Fibroblast of lung (primary cell): ENCODE data around the gene RAVER2. TPM values are rescaled to one million over a fixed set of nuclear protein-coding genes. Genes with fewer than 3 reads are reported as not detected.

ENCODE experiments used
- DNase-seq, 2 donors: peaks; one replicate each; pipeline versions ENCODE4 v3.0.0 to v3.0.0-alpha.2; 2010; ENCODE audit warnings: low read depth in 2 of 2
- H2AFZ ChIP-seq: 2 replicates; pipeline ENCODE4 v1.5.1; 2012; ENCODE audit warnings: low read length, control low read depth, inconsistent platforms
- H3K27ac ChIP-seq: 2 replicates; pipeline ENCODE4 v1.5.1; 2011; ENCODE audit warnings: low read length, control low read depth; ENCODE audit not compliant: insufficient read depth
- H3K27me3 ChIP-seq: 2 replicates; pipeline ENCODE4 v1.5.1; 2011; ENCODE audit warnings: mild to moderate bottlenecking, low read length; ENCODE audit not compliant: control insufficient read depth, insufficient read depth
- H3K36me3 ChIP-seq: 2 replicates; pipeline ENCODE4 v1.5.1; 2011; ENCODE audit warnings: low read length; ENCODE audit not compliant: control insufficient read depth, insufficient read depth
- H3K4me1 ChIP-seq: 2 replicates; pipeline ENCODE4 v1.5.1; 2011; ENCODE audit warnings: low read length; ENCODE audit not compliant: control insufficient read depth, insufficient read depth; ENCODE audit errors: extremely low read depth
- H3K4me2 ChIP-seq: 2 replicates; pipeline ENCODE4 v1.5.1; 2011; ENCODE audit warnings: low read length, control low read depth; ENCODE audit not compliant: insufficient read depth; ENCODE audit errors: extremely low read depth
- H3K4me3 ChIP-seq, 4 experiments: fragments of 200-600 bp in 1 of 4; sonication (generic) in 1 of 4; replicated peaks in 1 of 4; 2 replicates each; pipeline ENCODE4 v1.5.1; 2011 to 2016; ENCODE audit warnings: low read length in 4 of 4, low read depth in 3 of 4, mild to moderate bottlenecking in 3 of 4, control low read depth in 2 of 4, inconsistent platforms in 1 of 4, mixed read lengths in 1 of 4; ENCODE audit not compliant: insufficient read depth in 1 of 4; ENCODE audit errors: control extremely low read depth in 1 of 4
- H3K79me2 ChIP-seq: 2 replicates; pipeline ENCODE4 v1.5.1; 2012; ENCODE audit warnings: mild to moderate bottlenecking, low read length, inconsistent platforms; ENCODE audit not compliant: control insufficient read depth, insufficient read depth
- H3K9ac ChIP-seq: 2 replicates; pipeline ENCODE4 v1.5.1; 2011; ENCODE audit warnings: mild to moderate bottlenecking, low read length, control low read depth; ENCODE audit not compliant: insufficient read depth
- H3K9me3 ChIP-seq: 2 replicates; pipeline ENCODE4 v1.5.1; 2012; ENCODE audit warnings: low read depth, low read length; ENCODE audit not compliant: control insufficient read depth, insufficient read depth
- H4K20me1 ChIP-seq: 2 replicates; pipeline ENCODE4 v1.5.1; 2011; ENCODE audit warnings: low read length; ENCODE audit not compliant: control insufficient read depth, insufficient read depth; ENCODE audit errors: extremely low read depth
- EZH2 ChIP-seq: IDR thresholded peaks from 2 replicates; pipeline ENCODE4 v1.5.1; 2012; ENCODE audit warnings: low read length, control low read depth, mild to moderate bottlenecking; ENCODE audit errors: missing control alignments
- polyA plus RNA-seq, 2 donors: library from polyadenylated mRNA; depleted of rRNA in 1 of 2; stranded (reverse) in 1 of 2; unstranded in 1 of 2; fragments of >200 nt; gene quantifications; 2 replicates each; pipeline ENCODE4 v1.2.1, GENCODE V29; 2011 to 2012; ENCODE audit warnings: missing spikeins in 1 of 2
- total RNA-seq: library from RNA; depleted of rRNA; stranded (reverse); fragments of >200 nt; gene quantifications from 2 replicates; pipeline ENCODE4 v1.2.1, GENCODE V29; 2014
- TF ChIP-seq, protein P1 (sequence below), 2 donors: IDR thresholded peaks in 1 of 2; conservative IDR thresholded peaks in 1 of 2; 1 replicate in 1 of 2; 2 replicates in 1 of 2; pipeline ENCODE4 v1.5.1; 2011 to 2012; ENCODE audit warnings: low read length in 2 of 2, control low read depth in 1 of 2, inconsistent platforms in 1 of 2, low read depth in 1 of 2, mild to moderate bottlenecking in 1 of 2

Gene RAVER2
- total and polyA plus RNA-seq, 2 donors (not counting 1 experiment from before 2014, with no cell fraction given): 4.3 to 5.6 TPM

- no peak overlapping the region for H3K4me2 ChIP-seq
- H3K4me1 ChIP-seq: no peaks in the 10 kb centered on the region
- H3K4me3 ChIP-seq: no peak overlapping the region
- TF ChIP-seq EZH2: no peak
- TF ChIP-seq, protein P1, sequence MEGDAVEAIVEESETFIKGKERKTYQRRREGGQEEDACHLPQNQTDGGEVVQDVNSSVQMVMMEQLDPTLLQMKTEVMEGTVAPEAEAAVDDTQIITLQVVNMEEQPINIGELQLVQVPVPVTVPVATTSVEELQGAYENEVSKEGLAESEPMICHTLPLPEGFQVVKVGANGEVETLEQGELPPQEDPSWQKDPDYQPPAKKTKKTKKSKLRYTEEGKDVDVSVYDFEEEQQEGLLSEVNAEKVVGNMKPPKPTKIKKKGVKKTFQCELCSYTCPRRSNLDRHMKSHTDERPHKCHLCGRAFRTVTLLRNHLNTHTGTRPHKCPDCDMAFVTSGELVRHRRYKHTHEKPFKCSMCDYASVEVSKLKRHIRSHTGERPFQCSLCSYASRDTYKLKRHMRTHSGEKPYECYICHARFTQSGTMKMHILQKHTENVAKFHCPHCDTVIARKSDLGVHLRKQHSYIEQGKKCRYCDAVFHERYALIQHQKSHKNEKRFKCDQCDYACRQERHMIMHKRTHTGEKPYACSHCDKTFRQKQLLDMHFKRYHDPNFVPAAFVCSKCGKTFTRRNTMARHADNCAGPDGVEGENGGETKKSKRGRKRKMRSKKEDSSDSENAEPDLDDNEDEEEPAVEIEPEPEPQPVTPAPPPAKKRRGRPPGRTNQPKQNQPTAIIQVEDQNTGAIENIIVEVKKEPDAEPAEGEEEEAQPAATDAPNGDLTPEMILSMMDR (conservative IDR thresholded peaks at IDR 0.05 in 1 of 2, IDR thresholded peaks at IDR 0.05 in 1 of 2; ENCODE audit: low read depth in 1 of 2, low read length in 2 of 2): no peak
- no peaks in the 10 kb centered on the region for H3K9me3 ChIP-seq
- H3K27ac ChIP-seq: no peak overlapping the region
- H2AFZ ChIP-seq: no peak overlapping the region
- no peak overlapping the region for H3K9ac ChIP-seq
- peaks cover 14% of the 10 kb centered on the region for H3K36me3 ChIP-seq
- no peaks in the 10 kb centered on the region for H3K79me2 ChIP-seq
- no peaks in the 10 kb centered on the region for H3K27me3 ChIP-seq
- peak; percentile 42 to 78 for DNase-seq
- H4K20me1 ChIP-seq: no peaks in the 10 kb centered on the region
These were observed 89.9 kb downstream of the RAVER2 start for GRCh38 chr1:64834734-64835133.

DNA sequence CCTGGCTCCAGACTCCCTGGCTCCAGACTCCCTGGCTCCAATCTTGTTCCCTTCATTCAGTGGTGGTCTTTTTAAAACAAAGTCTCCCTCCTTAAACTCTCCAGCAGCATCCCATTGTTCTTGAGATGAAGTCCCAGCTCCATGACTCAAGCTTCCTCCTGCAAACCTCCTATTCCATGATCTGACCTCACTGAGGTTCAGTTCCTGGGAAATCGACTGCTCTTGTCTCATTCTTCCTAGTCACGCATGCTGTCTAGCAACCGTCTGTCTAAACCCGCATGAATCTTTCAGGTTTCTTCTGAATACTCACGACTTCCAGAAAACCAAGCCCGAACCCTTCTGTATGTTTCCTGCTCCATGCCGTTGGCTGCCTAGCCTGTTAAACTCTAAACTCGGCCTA lies 91.9 kb downstream of the RAVER2 start:
- H3K79me2 ChIP-seq: no peaks in the 10 kb centered on the region
- H3K4me2 ChIP-seq: no peak overlapping the region
- no peak overlapping the region for H3K4me3 ChIP-seq
- TF ChIP-seq EZH2: no peak
- TF ChIP-seq, protein P1 (conservative IDR thresholded peaks at IDR 0.05 in 1 of 2, IDR thresholded peaks at IDR 0.05 in 1 of 2; ENCODE audit: low read depth in 1 of 2, low read length in 2 of 2): no peak
- no peak overlapping the region for H3K9ac ChIP-seq
- no peak overlapping the region for H3K27ac ChIP-seq
- H3K4me1 ChIP-seq: no peaks in the 10 kb centered on the region
- H3K9me3 ChIP-seq: no peaks in the 10 kb centered on the region
- no peak for DNase-seq
- peaks cover 25% of the 10 kb centered on the region for H3K36me3 ChIP-seq
- H2AFZ ChIP-seq: no peak overlapping the region
- no peaks in the 10 kb centered on the region for H4K20me1 ChIP-seq
- H3K27me3 ChIP-seq: no peaks in the 10 kb centered on the region

- no peak for DNase-seq
- Histone ChIP-seq H2AFZ (no peak overlapping the region), H3K4me2 (no peak overlapping the region), H3K79me2 (no peaks in the 10 kb centered on the region), H3K9me3 (no peaks in the 10 kb centered on the region), H3K27ac (no peak overlapping the region), H3K9ac (no peak overlapping the region), H3K4me3 (no peak overlapping the region), H3K4me1 (no peaks in the 10 kb centered on the region), H4K20me1 (no peaks in the 10 kb centered on the region), H3K36me3 (peaks cover 22% of the 10 kb centered on the region), H3K27me3 (no peaks in the 10 kb centered on the region)
- TF ChIP-seq, protein P1 (conservative IDR thresholded peaks at IDR 0.05 in 1 of 2, IDR thresholded peaks at IDR 0.05 in 1 of 2; ENCODE audit: low read depth in 1 of 2, low read length in 2 of 2): no peak
- no peak for TF ChIP-seq EZH2
These were observed 93.6 kb downstream of the RAVER2 start for GRCh38 chr1:64838486-64838885.
